Activated CD4-positive, alpha-beta T cell treated with anti-CD3 and anti-CD28 coated beads, Interleukin-2, amount 10 ng/mL, durations not matched to agents 24 days and 14 days (primary cell): ENCODE data around the gene MATCAP1. TPM values are rescaled to one million over a fixed set of nuclear protein-coding genes. Genes with fewer than 3 reads are reported as not detected.

ENCODE experiments used
- DNase-seq: peaks from one replicate; pipeline ENCODE4 v3.0.0; 2022
- H3K27ac Mint-ChIP-seq: one replicate; pipeline ENCODE4 v1.8.0; 2022; ENCODE audit warnings: mild to moderate bottlenecking, mixed read lengths
- H3K27me3 Mint-ChIP-seq: one replicate; pipeline ENCODE4 v1.8.0; 2022; ENCODE audit warnings: mixed read lengths
- H3K36me3 Mint-ChIP-seq: one replicate; pipeline ENCODE4 v1.8.0; 2022; ENCODE audit warnings: low read depth, mild to moderate bottlenecking, mixed read lengths
- H3K4me1 Mint-ChIP-seq: one replicate; pipeline ENCODE4 v1.8.0; 2021; ENCODE audit warnings: mixed read lengths
- H3K4me3 Mint-ChIP-seq: one replicate; pipeline ENCODE4 v1.8.0; 2022; ENCODE audit warnings: mild to moderate bottlenecking, moderate library complexity, mixed read lengths
- H3K9me3 Mint-ChIP-seq: one replicate; pipeline ENCODE4 v1.8.0; 2021; ENCODE audit warnings: mixed read lengths
- intact Hi-C: fragments of 100-400 bp; cut with micrococcal nuclease; formaldehyde crosslinking; loops from one replicate; pipeline ENCODE4 v1.15.1; 2023
- total RNA-seq: library from RNA; stranded (reverse); gene quantifications from 2 replicates; pipeline ENCODE4 v1.2.3, GENCODE V29; 2022

The MATCAP1 gene
- total RNA-seq, 1 donor from 2014 or later, result 51.3 TPM

DNA sequence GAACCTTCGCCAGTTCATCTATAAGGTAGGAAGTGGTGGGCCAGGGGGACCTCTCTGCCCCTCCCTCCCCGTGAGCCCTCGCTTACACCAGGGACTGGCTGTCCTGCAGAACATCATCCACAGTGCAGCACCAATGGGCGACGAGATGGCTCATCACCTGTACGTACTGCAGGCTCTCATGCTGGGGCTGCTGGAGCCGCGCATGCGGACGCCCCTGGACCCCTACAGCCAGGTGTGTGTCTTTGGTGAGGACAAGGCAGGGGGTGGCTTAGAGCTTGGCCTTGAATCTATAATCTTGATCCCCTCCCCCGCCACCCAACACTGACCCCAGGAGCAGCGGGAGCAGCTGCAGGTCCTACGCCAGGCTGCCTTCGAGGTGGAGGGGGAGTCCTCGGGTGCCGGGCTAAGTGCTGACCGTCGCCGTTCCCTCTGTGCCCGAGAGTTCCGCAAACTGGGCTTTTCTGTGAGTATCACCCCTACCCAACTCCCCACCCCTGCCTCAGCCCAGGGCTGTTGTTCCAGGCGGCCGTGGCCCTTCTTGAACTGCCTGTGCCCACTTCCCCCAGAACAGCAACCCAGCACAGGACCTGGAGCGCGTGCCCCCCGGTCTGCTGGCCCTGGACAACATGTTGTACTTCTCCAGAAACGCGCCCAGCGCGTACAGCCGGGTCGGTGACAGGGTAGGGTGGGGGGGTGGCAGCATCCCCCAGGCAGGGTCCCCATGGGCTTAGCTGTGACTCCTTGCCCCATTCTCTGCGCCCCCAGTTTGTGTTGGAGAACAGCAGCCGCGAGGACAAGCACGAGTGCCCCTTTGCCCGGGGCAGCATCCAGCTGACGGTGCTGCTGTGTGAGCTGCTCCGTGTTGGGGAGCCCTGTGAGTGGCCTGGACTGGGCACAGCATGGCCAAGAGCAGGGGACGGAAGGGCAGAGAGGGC, 17.9 kb upstream of the MATCAP1 start:
- peaks cover 33% of the 10 kb centered on the region for H3K36me3 Mint-ChIP-seq

DNA sequence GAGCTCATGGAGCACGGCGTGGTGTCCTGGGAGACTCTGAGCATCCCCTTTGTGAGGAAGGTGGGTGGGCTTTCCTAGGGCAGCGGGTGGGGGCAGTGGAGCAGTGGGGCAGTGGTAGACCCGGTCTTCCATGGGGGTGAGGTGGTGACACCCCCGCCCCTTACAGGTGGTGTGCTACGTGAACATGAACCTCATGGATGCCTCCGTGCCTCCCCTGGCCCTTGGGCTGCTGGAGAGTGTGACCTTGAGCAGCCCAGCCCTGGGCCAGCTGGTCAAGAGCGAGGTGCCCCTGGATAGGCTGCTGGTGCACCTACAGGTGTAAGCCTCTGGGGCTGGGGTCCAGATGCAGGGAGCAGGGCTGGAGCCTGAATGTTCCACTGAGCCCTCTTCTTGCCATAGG, 16.7 kb upstream of the MATCAP1 start:
- no peak overlapping the region for H3K4me3 Mint-ChIP-seq
- no peak overlapping the region for H3K27ac Mint-ChIP-seq
- H3K4me1 Mint-ChIP-seq, result peaks cover 9% of the 10 kb centered on the region
- peaks cover 39% of the 10 kb centered on the region for H3K36me3 Mint-ChIP-seq
- H3K9me3 Mint-ChIP-seq, result no peaks in the 10 kb centered on the region
- no peaks in the 10 kb centered on the region for H3K27me3 Mint-ChIP-seq
- intact Hi-C loops, result no loop called here
- DNase-seq, result no peak

More for the DNA sequence above, 17.9 kb upstream of the MATCAP1 start:
- Mint-ChIP-seq H3K27ac (no peak overlapping the region), H3K4me1 (peaks cover 8% of the 10 kb centered on the region), H3K9me3 (no peaks in the 10 kb centered on the region), H3K27me3 (no peaks in the 10 kb centered on the region), H3K4me3 (no peak overlapping the region)
- no peak for DNase-seq
- intact Hi-C loops, result no loop called here

DNA sequence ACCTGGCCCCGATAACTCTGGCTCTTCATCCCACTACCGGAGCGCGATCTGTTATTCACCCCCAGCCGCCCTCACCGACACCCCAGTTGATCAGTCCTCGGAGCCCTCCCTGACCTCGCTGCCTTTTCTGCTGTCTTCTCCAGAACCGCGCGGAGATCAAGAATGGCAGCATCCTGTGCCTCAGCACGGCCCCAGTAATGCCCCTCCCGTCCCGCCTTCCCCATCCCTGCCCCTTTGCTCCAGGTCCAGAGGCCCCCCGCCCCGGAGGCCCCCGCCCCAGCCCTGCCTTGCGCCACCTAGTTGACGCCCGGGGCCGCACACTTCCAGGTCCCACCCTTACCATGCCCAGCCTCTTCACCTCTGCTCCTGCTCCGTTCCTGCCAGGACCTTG, 16.0 kb upstream of the MATCAP1 start:
- no peak overlapping the region for H3K27ac Mint-ChIP-seq
- no peaks in the 10 kb centered on the region for H3K27me3 Mint-ChIP-seq
- intact Hi-C loops, result no loop called here
- H3K9me3 Mint-ChIP-seq, result no peaks in the 10 kb centered on the region
- H3K4me3 Mint-ChIP-seq, result no peak overlapping the region
- DNase-seq, result no peak
- H3K4me1 Mint-ChIP-seq, result peaks cover 9% of the 10 kb centered on the region
- H3K36me3 Mint-ChIP-seq, result peaks cover 46% of the 10 kb centered on the region

DNA sequence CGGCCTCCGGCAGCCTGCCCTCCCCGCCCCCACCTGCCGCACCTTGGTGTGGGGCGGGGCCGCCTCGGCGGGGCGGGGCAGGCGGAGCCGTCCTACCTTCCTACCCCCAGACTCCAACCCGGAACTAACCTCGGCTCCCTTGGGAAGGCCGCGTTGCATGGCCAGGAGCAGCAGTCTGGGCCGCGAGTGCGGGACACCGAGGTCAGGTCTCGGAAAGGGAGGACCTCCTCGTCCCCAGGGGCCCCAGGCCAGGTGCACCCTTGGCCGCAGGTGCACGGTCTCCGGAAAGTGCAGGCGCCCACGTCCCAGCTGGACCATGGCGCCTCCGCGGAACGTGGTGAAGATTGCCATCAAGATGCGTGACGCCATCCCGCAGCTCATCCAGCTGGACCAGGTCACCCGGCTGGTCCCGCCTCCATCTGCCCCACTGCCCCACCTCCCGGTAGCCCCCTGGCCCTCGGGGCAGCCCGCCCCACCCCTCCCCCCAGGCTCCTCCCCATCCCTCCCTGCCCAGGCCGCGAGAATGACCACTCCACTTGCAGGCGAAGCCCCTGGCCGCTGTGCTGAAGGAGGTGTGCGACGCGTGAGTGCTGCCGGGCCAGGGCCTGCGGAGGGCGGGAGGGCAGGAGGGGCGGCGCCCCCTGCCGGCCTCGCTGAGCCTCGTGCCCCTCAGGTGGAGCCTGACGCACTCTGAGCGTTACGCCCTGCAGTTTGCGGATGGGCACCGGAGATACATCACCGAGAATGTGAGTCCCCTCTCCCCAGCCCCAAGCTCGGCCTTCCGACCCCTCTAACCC, 15.4 kb upstream of the MATCAP1 start, which contains the start of gene ELMO3:
ELMO3 (plus strand) TSS at position 121 of the 797 bp plus-strand sequence; CDS start at position 317, 196 bp downstream.
- H3K4me3 Mint-ChIP-seq, result no peak within 1 kb of the TSS
- no peak within 1 kb of the TSS for H3K27ac Mint-ChIP-seq
- intact Hi-C loops, result no loop called here
- no peaks in the 10 kb centered on the region for H3K9me3 Mint-ChIP-seq
- peaks cover 12% of the 10 kb centered on the region for H3K4me1 Mint-ChIP-seq
- H3K36me3 Mint-ChIP-seq, result peaks cover 51% of the 10 kb centered on the region
- no peaks in the 10 kb centered on the region for H3K27me3 Mint-ChIP-seq
- no peak for DNase-seq

DNA sequence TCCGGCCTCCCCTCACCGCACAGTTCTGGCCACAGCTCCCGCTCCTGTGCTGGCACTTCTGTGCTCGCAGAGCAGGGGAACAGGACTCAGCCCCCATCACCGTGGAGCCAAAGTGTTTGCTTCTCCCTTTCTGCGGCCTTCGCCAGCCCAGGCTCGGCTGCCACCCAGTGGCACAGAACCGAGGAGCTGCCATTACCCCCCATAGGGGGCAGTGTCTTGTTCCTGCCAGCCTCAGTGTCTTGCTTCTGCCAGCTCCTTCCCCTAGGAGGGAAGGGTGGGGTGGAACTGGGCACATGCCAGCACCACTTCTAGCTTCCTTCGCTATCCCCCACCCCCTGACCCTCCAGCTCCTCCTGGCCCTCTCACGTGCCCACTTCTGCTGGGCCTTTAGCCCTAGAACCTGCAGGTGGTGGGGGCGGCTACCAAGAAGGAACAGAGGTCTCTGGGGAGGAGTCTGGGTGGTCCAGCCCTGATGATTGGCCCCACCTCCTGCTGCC, 14.5 kb upstream of the MATCAP1 start:
- peaks cover 20% of the 10 kb centered on the region for H3K4me1 Mint-ChIP-seq
- DNase-seq, result no peak
- H3K27ac Mint-ChIP-seq, result no peak overlapping the region
- no peaks in the 10 kb centered on the region for H3K27me3 Mint-ChIP-seq
- H3K9me3 Mint-ChIP-seq, result no peaks in the 10 kb centered on the region
- intact Hi-C loops, result no loop called here
- peaks cover 60% of the 10 kb centered on the region for H3K36me3 Mint-ChIP-seq
- H3K4me3 Mint-ChIP-seq, result no peak overlapping the region

DNA sequence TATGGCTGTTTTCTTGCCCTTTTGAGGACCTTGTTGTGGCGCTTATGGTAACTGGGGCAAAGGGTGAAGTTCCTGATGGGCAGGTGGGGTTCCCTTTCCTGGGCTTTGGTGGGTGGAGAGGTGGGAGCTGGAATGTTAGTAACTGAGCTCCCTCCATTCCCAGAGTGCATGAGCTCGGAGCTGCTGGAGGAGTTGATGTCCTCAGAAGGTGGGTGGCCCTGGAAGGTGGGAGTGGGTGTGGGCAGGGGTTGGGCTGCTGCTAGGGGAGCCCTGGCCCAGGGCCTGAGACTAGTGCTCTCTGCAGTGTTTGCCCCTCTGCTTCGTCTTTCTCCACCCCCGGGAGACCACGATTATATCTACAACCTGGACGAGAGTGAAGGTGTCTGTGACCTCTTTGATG, 13.9 kb upstream of the MATCAP1 start:
- Mint-ChIP-seq H3K27ac (no peak overlapping the region), H3K4me3 (no peak overlapping the region), H3K36me3 (peaks cover 63% of the 10 kb centered on the region), H3K27me3 (no peaks in the 10 kb centered on the region), H3K9me3 (no peaks in the 10 kb centered on the region), H3K4me1 (peaks cover 24% of the 10 kb centered on the region)
- intact Hi-C loops, result no loop called here
- no peak for DNase-seq

DNA sequence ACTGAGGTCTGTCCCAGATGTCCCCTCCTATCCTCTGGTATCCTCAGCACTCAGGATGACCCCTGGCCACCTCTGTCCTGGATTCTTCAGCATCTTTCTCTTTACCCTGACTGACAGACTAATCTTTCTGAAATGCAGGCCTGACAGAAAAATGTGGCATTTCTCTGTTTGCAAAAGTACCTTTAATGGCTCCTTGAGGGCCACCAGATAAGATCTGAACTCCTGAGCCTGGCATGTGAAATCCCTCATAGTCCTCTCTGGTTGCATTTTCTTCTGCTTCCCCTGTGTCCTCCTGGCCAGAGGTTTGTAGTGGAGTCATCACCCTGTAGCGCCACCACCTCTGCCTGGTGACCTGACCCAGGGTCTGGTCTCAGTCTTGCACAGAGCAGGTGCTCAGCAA, 13.1 kb upstream of the MATCAP1 start:
- no peak overlapping the region for H3K27ac Mint-ChIP-seq
- no peak for DNase-seq
- H3K4me3 Mint-ChIP-seq, result no peak overlapping the region
- H3K36me3 Mint-ChIP-seq, result peaks cover 68% of the 10 kb centered on the region
- H3K9me3 Mint-ChIP-seq, result no peaks in the 10 kb centered on the region
- intact Hi-C loops, result no loop called here
- H3K4me1 Mint-ChIP-seq, result peaks cover 27% of the 10 kb centered on the region
- H3K27me3 Mint-ChIP-seq, result no peaks in the 10 kb centered on the region

DNA sequence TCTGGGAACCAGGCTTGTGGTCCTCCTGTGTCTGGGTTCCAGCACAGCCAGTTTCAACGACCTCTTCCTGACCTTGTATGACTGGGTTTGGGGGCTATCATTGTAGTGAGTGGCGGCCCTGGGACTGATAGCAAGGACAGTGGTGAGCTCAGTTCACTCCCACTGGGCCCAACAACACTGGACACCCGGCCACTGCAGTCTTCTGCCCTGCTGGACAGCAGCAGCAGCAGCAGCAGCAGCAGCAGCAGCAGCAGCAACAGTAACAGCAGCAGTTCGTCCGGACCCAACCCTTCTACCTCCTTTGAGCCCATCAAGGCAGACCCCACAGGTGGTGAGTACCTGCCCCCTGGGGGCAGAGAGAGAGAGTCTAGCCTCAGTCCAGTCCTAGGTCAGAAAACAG, 11.9 kb upstream of the MATCAP1 start:
- H3K4me3 Mint-ChIP-seq, result no peak overlapping the region

DNA sequence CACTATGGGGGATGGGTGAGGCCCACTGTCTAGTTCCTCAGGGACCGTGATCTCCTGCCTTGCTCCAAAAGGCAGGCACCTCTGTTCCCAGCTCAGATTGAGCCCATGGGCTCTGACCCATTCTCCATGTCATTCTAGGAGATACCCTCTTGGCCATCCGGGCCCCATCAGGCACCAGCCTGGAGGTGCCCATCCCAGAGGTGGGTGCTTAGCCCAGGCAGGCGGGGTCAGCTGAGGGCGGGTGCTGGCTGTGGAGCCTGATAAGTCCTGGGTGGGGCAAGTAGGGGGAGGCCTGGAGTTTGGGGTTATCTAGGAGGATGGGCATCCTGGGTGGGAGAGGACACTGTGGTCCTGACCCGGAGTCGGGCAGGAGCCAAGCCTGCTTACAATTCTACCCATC, 10.5 kb upstream of the MATCAP1 start:
- no peaks in the 10 kb centered on the region for H3K27me3 Mint-ChIP-seq
- no peaks in the 10 kb centered on the region for H3K9me3 Mint-ChIP-seq
- H3K27ac Mint-ChIP-seq, result no peak overlapping the region
- peaks cover 58% of the 10 kb centered on the region for H3K36me3 Mint-ChIP-seq
- peak overlapping the region; percentile 93 for H3K4me3 Mint-ChIP-seq
- intact Hi-C loops, result no loop called here
- peaks cover 34% of the 10 kb centered on the region for H3K4me1 Mint-ChIP-seq
- DNase-seq, result no peak

More for the DNA sequence above, 11.9 kb upstream of the MATCAP1 start:
- no peak for DNase-seq
- Mint-ChIP-seq H3K4me1 (peaks cover 34% of the 10 kb centered on the region), H3K9me3 (no peaks in the 10 kb centered on the region), H3K27me3 (no peaks in the 10 kb centered on the region), H3K36me3 (peaks cover 67% of the 10 kb centered on the region), H3K27ac (no peak overlapping the region)
- intact Hi-C loops, result no loop called here

DNA sequence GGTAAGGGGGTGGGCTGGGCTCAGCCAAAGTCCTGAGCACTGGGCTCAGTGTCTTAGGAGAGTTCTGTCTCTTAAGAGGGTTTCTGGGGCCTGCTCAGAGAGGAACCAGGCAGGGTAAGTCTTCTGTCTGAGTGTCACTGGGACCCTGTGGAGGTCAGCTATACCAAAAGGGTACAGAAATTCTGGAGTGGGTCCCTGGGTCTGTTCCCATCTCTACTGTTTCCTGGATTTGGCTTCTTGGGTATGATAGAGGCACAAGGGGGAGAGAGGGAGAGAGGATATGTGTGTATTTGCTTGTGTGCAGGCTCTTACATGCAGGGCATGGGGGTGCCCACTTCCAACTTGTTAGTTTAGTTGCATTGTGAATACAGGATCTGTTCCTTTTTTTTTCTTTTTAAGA, 9.8 kb upstream of the MATCAP1 start:
- Mint-ChIP-seq H3K36me3 (peaks cover 58% of the 10 kb centered on the region), H3K4me3 (peak overlapping the region; percentile 93), H3K27me3 (no peaks in the 10 kb centered on the region), H3K9me3 (no peaks in the 10 kb centered on the region), H3K27ac (peak overlapping the region; percentile 34), H3K4me1 (peaks cover 34% of the 10 kb centered on the region)
- intact Hi-C loops, result no loop called here
- no peak for DNase-seq

DNA sequence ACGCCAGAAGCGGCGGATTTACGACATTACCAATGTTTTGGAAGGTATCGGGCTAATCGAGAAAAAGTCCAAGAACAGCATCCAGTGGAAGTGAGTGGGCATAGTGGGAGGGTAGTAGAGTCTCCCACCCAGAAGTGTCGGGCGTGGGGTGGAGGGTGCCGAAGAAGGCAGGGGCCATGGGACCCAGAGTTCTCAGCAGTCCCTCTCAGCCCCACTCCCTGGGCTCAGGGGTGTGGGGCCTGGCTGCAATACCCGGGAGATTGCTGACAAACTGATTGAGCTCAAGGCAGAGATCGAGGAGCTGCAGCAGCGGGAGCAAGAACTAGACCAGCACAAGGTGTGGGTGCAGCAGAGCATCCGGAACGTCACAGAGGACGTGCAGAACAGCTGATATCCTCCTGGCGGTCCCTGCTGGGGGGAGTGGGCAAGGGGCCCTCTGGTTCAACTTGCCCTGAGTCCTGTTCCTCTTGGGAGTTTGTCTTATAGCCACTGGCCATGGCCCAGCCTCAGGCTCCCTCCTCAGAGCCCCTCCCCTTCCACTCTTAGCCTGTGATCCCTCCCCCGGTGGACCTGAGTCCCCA, 9.1 kb upstream of the MATCAP1 start:
- H3K4me1 Mint-ChIP-seq, result peaks cover 34% of the 10 kb centered on the region
- H3K9me3 Mint-ChIP-seq, result no peaks in the 10 kb centered on the region
- DNase-seq, result no peak

DNA sequence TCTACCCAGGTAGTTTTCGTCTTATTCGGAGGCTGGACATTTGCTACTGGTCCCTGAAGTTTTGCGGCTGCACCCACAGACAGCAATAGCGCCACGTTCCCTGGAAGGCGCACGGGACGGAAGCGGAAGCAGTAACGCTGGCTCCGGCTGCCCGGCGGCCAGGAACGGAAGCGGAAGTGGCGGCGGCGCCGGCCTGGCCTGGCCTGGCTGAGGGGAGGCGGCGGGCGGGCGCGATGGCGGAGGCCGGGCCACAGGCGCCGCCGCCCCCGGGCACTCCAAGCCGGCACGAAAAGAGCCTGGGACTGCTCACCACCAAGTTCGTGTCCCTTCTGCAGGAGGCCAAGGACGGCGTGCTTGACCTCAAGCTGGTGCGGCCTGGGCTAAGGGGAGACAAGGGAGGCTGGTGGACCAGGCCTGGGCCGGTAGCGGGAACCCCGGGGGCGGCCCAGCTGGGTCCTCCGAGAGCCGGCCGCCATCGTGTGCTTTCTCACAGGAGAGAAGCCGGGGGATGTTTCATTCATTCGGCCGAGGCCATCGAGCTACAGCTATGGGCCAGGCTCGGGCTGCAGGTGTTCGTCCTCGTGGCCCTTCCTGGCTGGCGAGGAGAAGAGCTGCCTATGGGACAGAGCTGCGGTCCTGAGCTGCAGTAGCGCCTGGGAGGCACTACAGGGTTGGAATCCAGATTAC, 8.4 kb upstream of the MATCAP1 start, which contains the start of gene E2F4:
E2F4 (plus strand) TSS at position 161 of the 687 bp plus-strand sequence; CDS start at position 234, 73 bp downstream.
- H3K27ac Mint-ChIP-seq, result peak within 1 kb of the TSS; percentile 88
- intact Hi-C loops, result loop anchor here (1.0 kb wide), 2 partner anchors 9 to 34 kb away; partner anchors contain the start of gene MATCAP1
- no peaks in the 10 kb centered on the region for H3K9me3 Mint-ChIP-seq
- no peaks in the 10 kb centered on the region for H3K27me3 Mint-ChIP-seq
- peak within 1 kb of the TSS; percentile 93 for H3K4me3 Mint-ChIP-seq
- peaks cover 31% of the 10 kb centered on the region for H3K4me1 Mint-ChIP-seq
- DNase-seq, result peak; percentile 97
- H3K36me3 Mint-ChIP-seq, result peaks cover 47% of the 10 kb centered on the region

More for the DNA sequence above, 9.1 kb upstream of the MATCAP1 start:
- peak overlapping the region; percentile 93 for H3K4me3 Mint-ChIP-seq
- no peaks in the 10 kb centered on the region for H3K27me3 Mint-ChIP-seq
- peak overlapping the region; percentile 88 for H3K27ac Mint-ChIP-seq
- intact Hi-C loops, result loop anchor here (1.0 kb wide), 2 partner anchors 10 to 33 kb away; partner anchors contain the start of gene MATCAP1
- H3K36me3 Mint-ChIP-seq, result peaks cover 51% of the 10 kb centered on the region

DNA sequence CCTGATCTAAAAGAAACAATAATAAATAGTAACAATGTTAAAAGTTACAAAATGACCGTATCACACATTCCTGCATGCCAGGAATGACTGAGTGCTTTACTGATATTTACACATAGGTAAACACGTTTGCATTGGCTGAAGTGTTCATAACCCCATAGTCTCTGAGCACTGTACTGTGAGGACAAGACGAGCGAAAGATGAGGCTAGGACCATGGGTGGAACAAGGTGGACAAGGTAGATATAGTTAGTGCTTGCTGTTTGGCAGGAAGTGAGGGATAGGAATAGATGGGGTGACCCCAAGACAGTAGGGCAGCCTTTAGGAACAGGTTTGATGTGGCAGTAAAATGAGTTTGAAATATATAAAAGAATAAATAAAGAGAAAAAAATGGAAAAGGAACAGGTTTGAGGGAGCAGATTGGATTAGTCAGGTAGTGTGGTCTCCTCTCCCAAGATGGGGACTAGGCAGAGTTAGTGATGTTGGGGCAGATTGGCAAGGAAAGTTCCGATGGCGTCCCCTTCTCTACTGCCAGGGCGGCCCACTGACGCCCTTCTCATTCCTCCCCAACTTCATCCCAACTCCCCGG, 7.7 kb upstream of the MATCAP1 start:
- peak overlapping the region; percentile 88 for H3K27ac Mint-ChIP-seq
- no peak for DNase-seq
- intact Hi-C loops, result no loop called here
- H3K27me3 Mint-ChIP-seq, result no peaks in the 10 kb centered on the region
- H3K4me3 Mint-ChIP-seq, result peak overlapping the region; percentile 93
- peaks cover 25% of the 10 kb centered on the region for H3K4me1 Mint-ChIP-seq
- H3K36me3 Mint-ChIP-seq, result peaks cover 40% of the 10 kb centered on the region
- H3K9me3 Mint-ChIP-seq, result no peaks in the 10 kb centered on the region
